Stimulated activated CD8-positive, alpha-beta memory T cell treated with anti-CD3 and anti-CD28 coated beads, Interleukin-12 subunit alpha, Interleukin-12 subunit beta, amount 100 ng/mL, for 24 hours (primary cell): ENCODE measurements around the gene DUT.

ENCODE experiments used
- DNase-seq: peaks from one replicate; pipeline ENCODE4 v3.0.0-alpha.2; 2020; ENCODE audit errors: extremely low read depth

DUT gene

DNA sequence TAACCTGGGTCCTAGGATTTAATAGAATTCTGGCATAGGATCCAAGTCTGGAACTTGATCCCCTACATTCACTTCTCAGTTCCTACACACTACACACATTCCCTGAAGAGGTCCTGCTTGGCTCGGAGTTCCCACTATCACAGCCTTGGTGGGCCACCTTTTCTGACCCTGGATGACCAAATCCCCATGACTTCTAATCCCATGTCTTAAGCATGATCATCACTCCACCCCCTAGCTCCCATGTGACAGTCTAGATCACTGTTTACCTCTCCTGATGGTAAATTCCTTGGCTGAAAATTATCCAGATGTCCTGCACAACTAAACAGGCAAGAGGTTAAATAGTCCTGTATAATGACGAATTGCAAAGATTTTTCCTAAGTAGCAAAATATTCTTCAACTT, 40.3 kb downstream of the DUT start:
- no peak for DNase-seq

GRCh38 chr15:48371961-48372360, 40.7 kb downstream of the DUT start:
- DNase-seq = no peak

GRCh38 chr15:48373821-48374451, 42.7 kb downstream of the DUT start:
- no peak for DNase-seq

GRCh38 chr15:48374472-48374871, 43.2 kb downstream of the DUT start:
- no peak for DNase-seq

DNA sequence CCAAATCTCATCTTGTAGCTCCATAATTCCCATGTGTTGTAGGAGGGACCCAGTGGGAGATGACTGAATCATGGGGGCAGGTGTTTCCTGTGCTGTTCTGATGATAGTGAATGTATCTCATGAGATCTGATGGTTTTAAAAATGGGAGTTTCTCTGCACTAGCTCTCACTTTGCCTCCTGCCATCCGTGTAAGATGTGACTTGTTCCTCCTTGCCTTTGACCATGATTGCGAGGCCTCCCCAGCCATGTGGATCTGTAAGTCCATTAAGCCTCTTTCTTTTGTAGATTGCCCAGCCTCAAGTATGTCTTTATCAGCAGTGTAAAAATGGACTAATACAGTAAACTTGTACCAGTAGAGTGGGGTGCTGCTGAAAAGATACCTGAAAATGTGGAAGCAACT, 44.5 kb downstream of the DUT start:
- DNase-seq = no peak

- no peak for DNase-seq
These were observed 49.0 kb downstream of the DUT start for GRCh38 chr15:48380198-48380597.

DNA sequence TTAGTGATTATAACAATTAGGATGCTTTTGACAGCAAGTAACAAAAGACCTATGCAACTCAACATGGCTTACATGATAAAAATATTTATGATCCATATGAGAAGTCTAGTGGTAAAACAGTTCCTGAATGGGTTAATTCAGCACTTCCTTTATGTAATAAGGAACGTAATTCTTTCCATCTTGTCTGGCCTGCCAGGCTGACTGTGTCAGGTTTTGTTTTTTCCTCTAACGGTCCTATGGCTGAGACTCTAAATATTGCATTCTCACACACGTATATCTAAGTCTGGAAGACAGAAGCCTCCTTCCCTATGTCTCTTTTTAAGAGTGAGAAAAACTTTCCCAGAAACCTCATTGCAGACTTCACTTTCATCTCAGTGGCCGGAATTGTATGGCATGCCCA, 50.6 kb downstream of the DUT start:
- no peak for DNase-seq

- no peak for DNase-seq
These were observed 51.8 kb downstream of the DUT start for GRCh38 chr15:48383031-48383430.

GRCh38 chr15:48384616-48385015, 53.4 kb downstream of the DUT start:
- no peak for DNase-seq

DNA sequence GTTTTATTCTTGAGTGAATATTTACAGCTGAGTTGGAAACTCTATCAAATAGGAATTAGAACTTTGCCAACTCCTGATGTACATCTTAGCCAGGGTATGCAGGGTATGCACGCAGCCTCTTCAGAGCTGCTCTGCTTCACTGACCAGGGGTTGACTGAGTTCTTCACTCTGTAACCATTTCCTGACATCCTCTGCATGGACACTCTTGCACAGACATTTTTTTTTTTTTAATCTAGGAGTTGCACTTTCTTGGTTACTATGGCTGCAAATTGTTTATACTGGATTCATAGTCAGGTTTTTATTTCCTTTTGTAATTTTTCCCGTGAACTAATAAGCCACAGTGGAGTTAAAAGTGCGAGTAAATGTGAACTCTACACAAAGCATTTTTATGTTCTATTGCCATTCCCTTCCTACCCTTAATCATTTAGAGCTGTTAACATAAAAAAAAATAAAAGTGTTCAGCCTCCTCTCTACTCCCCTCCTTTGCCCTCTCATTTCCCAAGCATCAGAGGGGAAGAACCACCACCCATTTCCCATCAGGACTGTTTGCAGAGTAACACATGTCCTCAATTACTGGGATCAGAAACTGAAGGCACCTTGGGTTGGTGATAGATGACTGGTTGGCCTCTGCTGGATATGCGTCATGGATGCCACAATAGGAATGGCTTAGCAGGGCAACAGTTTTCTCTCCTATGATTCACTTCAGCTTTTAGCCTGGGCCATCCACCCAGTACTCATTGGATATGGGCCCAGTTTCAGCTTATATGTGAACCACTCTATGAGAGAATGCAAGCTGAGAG, 54.0 kb downstream of the DUT start:
- no peak for DNase-seq

DNA sequence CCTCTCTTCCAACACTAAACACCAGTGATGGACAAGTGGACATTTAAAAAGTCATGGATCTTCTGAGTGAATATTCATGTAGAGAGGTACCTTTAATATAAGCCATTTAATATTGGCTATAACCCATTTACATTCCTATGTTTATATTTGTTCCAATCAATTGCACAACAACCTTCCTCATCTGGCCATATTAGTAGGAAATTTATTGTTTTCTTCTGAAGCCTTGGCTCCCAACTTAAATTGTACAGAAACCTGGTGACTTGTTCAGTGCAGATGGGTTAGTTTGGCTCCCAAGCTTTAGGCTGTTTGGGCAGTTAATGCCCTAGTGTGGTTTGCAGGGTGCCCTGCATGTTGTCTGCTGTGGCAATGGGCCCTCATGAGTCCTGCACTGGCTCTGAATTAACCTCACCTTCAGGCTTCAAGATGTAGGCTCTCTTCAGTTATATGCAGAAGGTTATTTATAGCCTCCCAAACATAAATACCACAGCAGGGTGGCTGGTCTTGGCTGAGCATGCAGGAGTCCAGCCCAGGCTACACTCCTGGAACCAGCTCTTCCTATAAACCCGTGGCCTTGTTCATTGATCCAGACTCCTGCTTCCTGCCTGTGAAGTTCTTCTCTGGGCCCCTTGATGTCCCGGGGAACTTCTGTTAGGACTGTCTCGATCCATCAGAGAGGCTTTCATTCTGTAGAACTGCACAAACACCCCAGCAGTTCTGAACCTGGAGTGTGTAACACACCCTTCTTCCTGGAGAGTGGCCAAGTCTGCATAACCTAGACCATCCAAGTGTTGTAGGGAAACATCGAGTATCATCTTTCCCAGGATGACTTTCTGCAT, 57.0 kb downstream of the DUT start:
- no peak for DNase-seq

GRCh38 chr15:48388910-48389309, 57.7 kb downstream of the DUT start:
- no peak for DNase-seq

DNA sequence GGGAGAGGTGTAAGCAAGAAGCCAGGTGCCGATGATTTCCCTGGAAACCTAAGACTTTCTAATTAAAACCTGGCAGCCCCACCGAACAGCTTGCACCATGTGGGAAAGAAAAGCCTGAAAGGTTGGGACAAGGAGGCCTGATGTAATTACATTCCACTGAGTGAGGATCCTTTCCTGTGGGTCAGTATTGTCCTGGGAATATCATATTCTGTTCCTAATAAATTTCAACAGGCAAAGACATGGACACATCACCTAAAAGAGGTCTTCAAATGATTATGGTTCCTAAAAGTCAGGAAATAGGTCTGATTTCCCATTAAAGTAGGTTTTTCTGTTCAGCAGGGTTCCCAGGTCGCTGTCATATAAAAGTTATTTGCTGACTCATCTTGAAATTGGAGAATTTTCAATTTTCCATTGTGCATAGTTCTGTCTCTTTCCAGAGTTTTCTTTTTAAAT, 58.5 kb downstream of the DUT start:
- no peak for DNase-seq

GRCh38 chr15:48391950-48392349, 60.7 kb downstream of the DUT start:
- DNase-seq = no peak

- DNase-seq = no peak
These were observed 61.1 kb downstream of the DUT start for GRCh38 chr15:48392356-48392755.
